D721Med (cell line): ENCODE results near the gene ULK4.

Experiments used
- DNase-seq: peaks from one replicate; pipeline ENCODE4 v3.0.0; 2011; ENCODE audit warnings: low spot score; ENCODE audit not compliant: insufficient read length
- FAIRE-seq: peaks from 2 replicates; lab custom pipeline; 2011; peaks lifted over from hg19 to GRCh38; lab: Jason Lieb, UNC
- TF ChIP-seq, protein P1 (sequence below): IDR thresholded peaks from 2 replicates; pipeline ENCODE4 v1.5.1; 2012; ENCODE audit warnings: mild to moderate bottlenecking, control low read depth; ENCODE audit not compliant: insufficient read depth; ENCODE audit errors: missing control alignments

The ULK4 gene

DNA sequence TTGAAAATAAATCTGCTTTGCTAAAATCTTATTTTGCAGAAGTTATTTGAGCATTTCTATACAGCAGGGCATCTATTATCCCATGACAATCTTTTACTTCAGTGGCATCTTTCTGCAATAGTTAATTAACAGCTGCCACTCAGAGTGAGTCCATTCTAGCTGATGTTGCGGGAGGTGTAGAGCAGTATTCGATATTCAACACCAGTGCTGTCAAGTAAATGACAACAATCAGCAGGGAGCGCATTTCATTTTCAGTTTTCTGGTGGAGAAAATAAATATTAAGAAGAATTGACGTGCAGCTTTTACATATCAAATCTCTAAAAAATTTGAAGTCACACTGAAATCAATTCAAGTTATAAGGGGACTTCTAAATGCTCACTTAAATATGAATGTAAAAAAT, 476.4 kb downstream of the ULK4 start:
- FAIRE-seq (no peak), DNase-seq (no peak)

DNA sequence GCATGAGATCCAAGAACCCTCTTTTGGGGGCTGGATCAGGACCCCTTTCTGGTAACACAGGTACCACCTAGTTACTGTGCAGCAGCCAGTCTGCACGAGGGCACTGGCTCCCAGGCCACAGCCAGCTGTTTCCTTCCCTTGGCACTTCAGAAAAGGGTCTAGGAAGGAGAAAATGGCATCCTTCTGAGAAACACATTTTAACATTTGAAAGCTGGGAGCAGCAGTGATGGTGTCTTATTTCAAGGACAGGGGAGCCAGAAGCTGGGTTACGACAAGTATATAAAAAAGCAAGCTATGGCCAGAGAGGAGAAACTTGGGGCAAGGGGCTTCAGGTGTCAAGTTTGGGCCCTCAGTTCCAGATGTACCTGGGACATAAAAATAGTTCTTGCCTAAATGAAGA, 479.8 kb downstream of the ULK4 start:
- DNase-seq (no peak), FAIRE-seq (no peak)
- TF ChIP-seq, protein P1, sequence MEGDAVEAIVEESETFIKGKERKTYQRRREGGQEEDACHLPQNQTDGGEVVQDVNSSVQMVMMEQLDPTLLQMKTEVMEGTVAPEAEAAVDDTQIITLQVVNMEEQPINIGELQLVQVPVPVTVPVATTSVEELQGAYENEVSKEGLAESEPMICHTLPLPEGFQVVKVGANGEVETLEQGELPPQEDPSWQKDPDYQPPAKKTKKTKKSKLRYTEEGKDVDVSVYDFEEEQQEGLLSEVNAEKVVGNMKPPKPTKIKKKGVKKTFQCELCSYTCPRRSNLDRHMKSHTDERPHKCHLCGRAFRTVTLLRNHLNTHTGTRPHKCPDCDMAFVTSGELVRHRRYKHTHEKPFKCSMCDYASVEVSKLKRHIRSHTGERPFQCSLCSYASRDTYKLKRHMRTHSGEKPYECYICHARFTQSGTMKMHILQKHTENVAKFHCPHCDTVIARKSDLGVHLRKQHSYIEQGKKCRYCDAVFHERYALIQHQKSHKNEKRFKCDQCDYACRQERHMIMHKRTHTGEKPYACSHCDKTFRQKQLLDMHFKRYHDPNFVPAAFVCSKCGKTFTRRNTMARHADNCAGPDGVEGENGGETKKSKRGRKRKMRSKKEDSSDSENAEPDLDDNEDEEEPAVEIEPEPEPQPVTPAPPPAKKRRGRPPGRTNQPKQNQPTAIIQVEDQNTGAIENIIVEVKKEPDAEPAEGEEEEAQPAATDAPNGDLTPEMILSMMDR: no peak

More for the DNA sequence above, 476.4 kb downstream of the ULK4 start:
- TF ChIP-seq, protein P1: no peak

DNA sequence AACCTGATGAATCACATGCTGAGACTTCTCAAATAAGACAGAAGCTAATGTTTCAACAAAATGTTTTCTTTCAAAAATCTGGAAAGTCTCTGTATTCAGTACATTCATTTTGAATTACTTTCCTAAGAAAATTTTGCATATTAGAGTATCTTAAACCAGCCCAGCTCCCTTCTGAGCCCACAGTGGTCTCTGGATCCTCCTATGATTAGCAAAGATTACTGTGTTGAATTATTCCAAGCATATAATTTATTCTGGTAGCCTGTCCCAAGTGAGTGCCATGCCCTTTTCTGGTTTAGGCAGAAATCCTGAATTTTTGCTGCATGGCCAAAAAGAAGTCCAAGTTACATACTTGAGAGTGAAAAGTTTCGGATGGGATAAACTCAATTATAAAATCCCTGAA, 483.6 kb downstream of the ULK4 start:
- DNase-seq (no peak), FAIRE-seq (no peak)
- TF ChIP-seq, protein P1: no peak

DNA sequence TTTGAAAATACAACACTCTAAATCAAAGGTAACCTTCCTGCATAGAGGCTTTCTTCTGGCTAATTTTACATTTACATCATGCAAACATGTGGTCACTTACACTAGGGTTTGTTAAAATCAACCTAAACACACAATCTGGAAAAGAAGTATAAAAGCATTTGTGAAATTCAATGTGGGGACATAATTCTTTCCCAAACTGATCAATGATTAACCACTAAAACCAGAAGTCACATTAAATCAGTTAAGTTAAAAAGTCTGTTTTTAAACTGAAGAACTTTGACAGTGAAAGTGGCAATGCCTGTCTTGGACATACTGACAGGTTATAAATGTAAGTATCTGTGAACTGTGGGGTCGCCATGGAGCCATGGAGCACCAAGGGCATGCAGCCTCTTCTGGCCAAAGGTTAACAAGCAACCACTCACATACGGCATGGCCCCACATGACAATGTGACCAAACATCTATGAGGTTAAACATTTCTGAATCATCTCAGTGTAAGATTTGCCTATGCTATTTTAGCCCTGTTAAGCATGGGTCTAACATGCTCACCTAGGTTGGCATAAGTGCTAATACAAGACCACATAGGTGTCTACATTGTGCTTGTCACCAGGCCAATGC, 484.4 kb downstream of the ULK4 start:
- FAIRE-seq (no peak), DNase-seq (no peak)
- TF ChIP-seq, protein P1: no peak

- DNase-seq (no peak), FAIRE-seq (no peak)
- TF ChIP-seq, protein P1: no peak
Measured at GRCh38 chr3:41469083-41469482, 492.8 kb downstream of the ULK4 start.

DNA sequence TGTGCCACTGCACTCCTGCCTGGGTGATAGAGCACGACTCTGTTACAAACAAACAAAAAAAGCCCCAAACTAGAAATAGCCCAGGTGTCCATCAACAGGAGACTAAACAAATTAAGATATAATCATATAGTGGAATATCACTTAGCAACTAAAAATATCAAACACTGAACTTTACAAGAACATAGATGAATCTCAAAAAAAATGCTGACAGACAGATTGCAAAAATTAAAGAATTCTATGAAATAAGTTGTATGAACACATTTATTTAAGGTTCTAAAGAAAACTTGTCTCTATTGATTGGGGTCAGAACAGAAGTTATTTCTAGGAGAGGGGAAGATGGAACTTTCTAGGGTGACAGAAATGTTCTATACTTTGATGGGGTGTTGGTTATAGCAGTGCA, 494.4 kb downstream of the ULK4 start:
- FAIRE-seq (no peak), DNase-seq (no peak)
- TF ChIP-seq, protein P1: no peak

- TF ChIP-seq, protein P1: no peak
- FAIRE-seq (no peak), DNase-seq (no peak)
Measured at GRCh38 chr3:41464858-41465257, 497.0 kb downstream of the ULK4 start.
